Ramos (cell line): ENCODE results near the gene FLAD1.

Source experiments
- in situ Hi-C: fragments of 300-500 bp; cut with MboI; formaldehyde crosslinking; loops from one replicate; pipeline ENCODE4 v1.14.3; 2022; ENCODE audit warnings: low sequenced_read_pairs; ENCODE audit not compliant: unreplicated experiment

Gene FLAD1

GRCh38 chr1:155002464-155003226 lies 19.5 kb downstream of the FLAD1 start, which contains the start of gene ZBTB7B:
Gene ZBTB7B (plus strand): TSS chr1:155002802. CDS start chr1:155014661, 11,859 bp downstream.
- in situ Hi-C loops, result no loop called here

- in situ Hi-C loops, result no loop called here
Measured at GRCh38 chr1:155003227-155003765, 20.2 kb downstream of the FLAD1 start.

DNA sequence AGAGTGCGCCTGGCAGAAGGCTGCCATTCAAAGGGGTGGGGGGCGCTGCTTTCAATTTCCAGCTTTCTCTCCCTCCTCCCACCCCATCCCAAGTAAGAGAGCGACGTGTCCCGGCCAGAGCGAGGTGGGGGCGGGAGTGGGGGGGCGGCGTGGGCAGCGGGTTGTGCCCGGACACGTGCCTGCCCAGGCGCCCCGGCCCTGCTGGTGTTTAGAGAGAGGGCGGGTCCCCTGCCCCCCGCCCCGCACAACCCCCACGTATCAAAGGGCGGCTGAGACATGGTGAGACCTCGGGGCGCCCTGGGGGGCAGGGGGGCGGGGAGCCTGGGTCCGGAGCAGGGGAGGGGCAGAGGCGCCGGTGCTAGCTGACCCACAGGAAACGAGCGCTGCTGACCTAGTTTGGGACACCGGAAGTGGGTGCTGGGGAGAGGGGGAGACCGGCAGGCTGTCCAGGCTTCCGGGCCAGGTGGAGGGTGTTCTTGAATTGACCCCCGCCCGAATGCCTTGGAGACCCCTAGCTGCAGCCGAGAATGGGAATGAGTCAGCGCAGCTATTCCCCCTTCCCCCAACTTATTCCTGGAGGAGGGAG lies 20.7 kb downstream of the FLAD1 start:
- in situ Hi-C loops, result no loop called here

- in situ Hi-C loops, result no loop called here
Measured at GRCh38 chr1:155004352-155005075, 21.4 kb downstream of the FLAD1 start.

DNA sequence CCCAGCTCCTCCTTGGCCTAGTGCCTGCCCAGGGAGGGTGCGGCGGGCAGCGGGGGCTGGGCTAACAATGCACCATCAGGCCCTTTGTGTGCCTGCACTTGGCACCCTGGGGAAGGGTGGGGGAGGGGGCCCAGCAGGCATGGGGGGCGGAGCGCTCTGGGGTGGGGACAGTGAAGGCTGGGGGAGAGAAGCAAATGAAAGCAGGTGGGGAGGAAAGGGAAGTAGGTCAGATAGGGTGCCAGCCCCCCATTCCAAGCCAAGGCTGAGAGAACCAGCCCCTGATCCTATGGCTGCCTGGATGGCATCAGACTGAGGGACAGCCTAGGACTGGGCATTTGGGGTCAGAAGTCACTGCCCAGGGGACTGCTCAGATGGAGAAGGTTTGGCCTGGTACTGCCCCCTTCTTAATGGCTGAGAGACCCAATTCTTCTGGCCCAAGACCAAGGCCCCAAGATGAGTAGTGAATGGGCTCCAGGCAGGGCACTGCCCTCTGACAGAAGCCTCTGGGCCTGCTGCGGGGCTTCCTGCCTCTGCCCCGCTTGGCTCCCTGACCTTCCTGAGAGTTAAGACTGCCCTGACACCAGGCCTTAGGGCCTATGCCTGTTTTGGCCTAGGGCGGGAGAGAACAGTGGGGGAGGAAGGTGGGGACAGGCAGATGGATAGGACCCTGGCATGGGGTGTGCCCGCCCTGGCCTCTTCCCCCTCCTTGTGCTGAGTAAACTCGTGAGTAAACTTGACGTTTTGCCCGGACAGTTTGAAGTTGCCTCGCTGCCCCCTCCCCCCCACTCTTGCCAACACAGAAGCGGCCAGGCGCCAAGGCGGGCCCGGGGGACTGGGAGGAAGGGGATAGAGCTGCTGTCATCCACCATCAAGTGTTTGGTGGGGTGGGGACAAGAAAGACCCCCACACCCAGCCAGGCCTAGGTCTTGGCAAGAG lies 22.2 kb downstream of the FLAD1 start:
- in situ Hi-C loops, result no loop called here

DNA sequence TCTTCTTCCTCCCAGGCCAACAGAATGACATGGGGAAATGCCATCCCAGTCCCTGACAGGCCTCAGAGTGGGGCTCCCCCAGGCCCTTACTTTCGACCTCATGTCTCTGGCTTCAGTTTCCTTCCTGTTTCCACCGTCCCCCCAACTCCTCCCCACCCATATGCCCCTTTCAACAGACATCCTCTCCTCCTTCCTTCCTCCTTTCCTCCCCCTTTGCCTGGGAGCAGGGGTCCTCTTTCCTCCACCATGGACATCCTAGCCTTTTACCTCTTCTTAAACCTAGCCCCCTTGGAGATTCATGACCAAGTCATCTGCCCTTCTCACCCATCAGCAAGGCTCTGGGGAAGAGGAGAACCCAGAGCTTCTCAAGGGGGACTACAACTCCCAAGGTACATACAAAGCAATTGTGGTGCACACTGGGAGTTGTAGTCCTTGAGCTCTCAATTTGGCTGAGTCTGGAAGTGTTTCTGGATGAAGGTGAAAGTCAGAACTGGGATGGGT lies 23.5 kb downstream of the FLAD1 start:
- in situ Hi-C loops, result no loop called here

GRCh38 chr1:155007251-155007828 lies 24.2 kb downstream of the FLAD1 start:
- in situ Hi-C loops, result no loop called here

DNA sequence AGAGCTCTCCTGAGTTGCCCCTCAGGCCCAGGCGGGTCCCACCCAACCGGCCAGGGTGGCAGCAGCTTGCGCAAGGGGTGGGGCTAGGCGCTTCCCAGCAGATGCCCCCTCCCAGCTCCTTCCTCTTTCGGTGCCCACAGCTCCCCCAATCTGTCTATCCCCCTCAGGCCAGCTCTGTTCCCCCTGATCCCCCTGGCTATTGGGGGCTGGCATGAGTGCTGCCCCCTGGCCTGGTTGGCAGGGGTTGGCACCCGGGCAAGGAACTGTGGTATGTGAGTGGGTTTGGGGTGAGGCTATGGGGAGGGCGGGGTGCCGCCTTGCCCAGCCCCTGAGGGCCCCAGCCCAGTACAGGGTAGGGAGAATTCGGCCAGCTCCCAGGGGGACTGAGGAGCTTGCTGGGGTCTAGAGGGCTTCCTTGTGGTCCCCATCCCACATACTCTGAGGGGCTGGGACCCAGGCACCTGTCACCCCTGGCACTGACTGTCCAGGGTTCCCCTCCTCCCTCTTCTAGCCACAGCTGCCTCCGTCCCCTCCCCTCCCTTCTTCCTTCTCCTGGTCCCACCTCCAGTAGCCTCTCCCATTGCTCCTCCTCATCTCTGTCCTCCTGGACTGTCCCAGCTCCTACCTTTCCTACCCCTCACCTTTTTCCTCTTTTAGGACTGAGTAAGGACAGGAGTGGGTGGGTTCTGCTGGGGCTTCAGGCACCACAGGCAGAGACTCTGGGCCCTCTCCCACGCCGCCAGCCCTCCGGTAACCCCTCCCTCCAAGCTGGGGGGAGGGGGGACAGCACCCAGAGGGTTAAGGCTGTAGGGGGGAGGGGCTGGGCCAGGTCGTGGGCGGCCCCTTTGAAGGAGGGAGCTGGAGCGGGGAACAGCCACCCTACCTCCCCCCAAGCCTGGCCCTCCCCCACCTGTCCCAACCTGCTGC lies 25.1 kb downstream of the FLAD1 start:
- in situ Hi-C loops, result no loop called here

- in situ Hi-C loops, result no loop called here
Measured at GRCh38 chr1:155009221-155009711, 26.1 kb downstream of the FLAD1 start.

DNA sequence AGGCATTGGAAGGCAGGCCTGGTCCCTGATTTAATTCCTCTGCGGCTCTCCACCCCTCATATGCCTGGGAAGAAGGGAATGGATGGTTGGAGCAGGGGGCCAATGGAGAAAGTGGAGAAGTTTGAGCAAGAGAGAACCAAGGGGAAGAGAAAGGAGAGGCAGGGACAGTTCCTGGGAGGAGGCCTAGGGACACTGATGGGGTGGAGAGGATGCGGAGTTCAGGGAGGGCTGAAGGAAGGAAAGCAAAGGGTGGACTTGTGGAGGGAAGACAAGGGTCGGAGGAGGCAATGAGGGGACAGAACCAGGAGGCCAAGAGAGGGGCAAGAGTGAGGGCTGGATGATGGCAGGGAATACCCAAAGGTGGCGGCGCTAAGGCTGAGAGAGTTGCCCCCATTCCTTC lies 26.6 kb downstream of the FLAD1 start:
- in situ Hi-C loops, result no loop called here

DNA sequence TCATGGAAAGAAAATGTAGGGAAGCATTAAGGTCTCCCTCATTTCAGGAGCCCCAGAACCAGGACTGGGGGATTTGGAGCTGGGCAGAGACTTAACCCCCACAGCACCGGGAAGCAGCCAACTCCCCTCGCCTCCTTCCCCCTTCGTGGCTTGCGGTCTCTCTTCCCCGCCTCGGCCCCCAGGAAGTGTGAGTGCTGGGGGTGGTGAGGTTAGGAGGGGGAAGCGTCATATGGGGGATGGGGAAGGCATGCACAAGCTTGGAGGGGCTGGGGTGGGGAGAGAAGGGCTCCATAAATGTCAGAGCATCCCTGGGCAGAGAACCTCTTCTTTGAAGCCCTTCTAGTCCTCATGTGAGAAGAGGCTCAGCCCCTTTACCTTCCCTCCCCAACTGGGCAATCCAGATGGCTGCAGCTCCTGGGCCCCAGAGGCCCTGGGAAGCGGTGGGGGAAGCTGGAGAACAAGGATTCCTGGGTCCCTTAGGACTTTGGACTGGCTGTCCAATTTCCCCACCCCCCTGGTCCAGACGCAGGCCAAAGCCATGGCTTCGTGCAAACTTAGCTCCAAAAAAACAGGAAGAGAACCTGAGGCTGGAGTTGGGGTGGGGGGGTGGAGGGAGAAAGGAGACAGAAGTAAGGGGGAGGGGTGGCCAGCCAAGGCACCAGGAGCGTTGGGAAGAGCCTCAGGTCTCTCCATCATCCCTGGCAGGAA lies 27.2 kb downstream of the FLAD1 start:
- in situ Hi-C loops, result no loop called here

DNA sequence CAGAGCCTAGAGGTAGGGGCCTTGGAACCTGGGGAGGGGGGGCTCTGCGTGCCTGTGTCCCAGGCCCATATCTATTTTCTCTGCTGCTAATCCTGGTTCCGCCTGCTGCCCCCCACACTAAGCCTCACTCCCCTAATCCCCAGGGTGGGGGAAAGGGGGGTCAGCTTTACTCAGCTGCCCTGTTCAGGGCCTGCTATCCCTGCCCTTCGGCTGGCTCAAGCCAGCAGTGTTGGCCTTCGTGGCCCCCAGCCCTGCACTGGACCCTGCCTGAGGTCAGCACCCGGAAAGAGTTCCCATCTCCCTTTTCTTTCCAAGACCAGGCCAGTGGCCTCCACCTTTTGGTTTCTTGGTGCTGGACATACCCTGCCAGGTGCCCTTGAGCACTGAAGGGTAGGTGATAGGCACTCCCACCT lies 27.9 kb downstream of the FLAD1 start:
- in situ Hi-C loops, result no loop called here

GRCh38 chr1:155011437-155012025 lies 28.4 kb downstream of the FLAD1 start:
- in situ Hi-C loops, result no loop called here

DNA sequence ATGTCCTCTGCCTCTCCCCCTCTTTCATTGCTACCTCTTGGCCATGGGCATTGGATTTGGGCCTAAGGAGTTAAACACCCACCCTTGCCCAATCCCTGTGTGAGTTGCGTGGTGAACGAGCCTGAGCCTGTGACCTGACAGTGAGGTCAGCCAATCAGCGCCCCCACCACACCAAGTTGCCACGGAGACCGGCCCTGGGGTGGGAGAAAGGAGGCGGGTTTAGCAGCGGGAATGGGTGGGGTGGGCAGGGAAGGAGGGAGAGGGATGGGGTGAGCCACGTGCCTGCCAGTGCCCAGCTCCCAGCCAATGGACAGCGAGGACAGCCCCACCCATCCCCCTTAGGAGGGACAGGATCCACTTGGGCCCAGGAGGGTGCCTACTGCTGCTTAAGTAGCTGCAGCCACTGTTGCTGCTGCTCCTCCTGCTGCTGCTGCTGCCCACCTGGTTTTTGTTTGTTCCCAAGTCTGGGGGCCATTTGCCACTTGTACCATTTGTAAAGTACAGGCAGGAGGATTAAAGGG lies 28.9 kb downstream of the FLAD1 start:
- in situ Hi-C loops, result no loop called here

DNA sequence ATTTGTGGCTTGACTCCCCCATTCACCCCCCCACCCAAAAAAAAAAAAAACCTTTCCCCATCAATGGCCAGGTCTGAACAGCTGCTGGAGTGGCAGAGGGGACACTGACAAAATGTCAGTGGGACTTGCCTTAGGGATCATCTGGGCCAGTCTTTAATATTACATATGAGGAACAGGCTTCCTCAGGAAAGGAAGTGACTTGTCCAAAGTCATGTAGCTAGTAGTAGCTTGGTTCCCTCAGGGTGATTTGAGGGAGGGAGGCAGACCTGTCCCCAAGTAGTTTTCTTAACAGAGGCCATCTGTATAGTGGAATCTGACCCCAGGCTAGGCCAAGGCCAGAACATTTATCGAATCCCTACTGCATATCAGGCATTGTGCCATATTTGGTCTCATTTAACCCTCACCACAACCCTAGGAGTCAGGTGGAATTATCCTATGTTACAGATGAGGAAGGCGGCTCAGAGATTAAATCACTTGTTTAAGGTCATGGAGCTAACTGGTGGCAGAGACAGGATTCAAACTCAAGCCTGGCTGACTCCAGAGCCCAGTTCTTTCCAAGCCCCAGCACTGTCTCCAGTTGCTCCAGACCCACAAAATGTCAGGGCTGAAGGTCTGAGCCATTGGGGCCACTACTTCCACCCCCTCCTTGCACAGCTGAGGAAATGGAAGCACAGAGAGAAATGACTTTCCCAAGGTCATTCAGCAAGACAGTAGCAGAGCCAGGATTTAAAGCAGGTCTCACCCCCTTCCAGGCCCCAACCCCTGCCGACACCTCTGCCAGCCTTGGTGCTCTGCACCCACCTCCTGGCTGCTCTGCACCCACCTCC lies 29.8 kb downstream of the FLAD1 start:
- in situ Hi-C loops, result no loop called here

- in situ Hi-C loops, result no loop called here
Measured at GRCh38 chr1:155013632-155014031, 30.5 kb downstream of the FLAD1 start.
